Measurements from ENCODE around the gene POLDIP2. TPM values are rescaled to one million over a fixed set of nuclear protein-coding genes. Genes with fewer than 3 reads are reported as not detected.

POLDIP2 gene
- total RNA-seq, 1 donor from 2014 or later = 70.4 TPM

- H3K4me3 Mint-ChIP-seq (ENCODE audit: unreplicated experiment) = peak overlapping the region; percentile 84
- no peaks in the 10 kb centered on the region for H3K27me3 Mint-ChIP-seq (ENCODE audit: low read depth)
- no peaks in the 10 kb centered on the region for H3K36me3 Mint-ChIP-seq (ENCODE audit: low read depth)
- peak; percentile 59 for DNase-seq (ENCODE audit: low spot score)
- H3K4me1 Mint-ChIP-seq (ENCODE audit: low read depth) = peaks cover 21% of the 10 kb centered on the region
- H3K27ac Mint-ChIP-seq (ENCODE audit: unreplicated experiment) = no peak overlapping the region
- TF ChIP-seq, protein P1, sequence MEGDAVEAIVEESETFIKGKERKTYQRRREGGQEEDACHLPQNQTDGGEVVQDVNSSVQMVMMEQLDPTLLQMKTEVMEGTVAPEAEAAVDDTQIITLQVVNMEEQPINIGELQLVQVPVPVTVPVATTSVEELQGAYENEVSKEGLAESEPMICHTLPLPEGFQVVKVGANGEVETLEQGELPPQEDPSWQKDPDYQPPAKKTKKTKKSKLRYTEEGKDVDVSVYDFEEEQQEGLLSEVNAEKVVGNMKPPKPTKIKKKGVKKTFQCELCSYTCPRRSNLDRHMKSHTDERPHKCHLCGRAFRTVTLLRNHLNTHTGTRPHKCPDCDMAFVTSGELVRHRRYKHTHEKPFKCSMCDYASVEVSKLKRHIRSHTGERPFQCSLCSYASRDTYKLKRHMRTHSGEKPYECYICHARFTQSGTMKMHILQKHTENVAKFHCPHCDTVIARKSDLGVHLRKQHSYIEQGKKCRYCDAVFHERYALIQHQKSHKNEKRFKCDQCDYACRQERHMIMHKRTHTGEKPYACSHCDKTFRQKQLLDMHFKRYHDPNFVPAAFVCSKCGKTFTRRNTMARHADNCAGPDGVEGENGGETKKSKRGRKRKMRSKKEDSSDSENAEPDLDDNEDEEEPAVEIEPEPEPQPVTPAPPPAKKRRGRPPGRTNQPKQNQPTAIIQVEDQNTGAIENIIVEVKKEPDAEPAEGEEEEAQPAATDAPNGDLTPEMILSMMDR (IDR thresholded peaks at IDR 0.05) = no peak
- no peaks in the 10 kb centered on the region for H3K9me3 Mint-ChIP-seq (ENCODE audit: low read depth)
Measured at GRCh38 chr17:28404461-28404811, 47.1 kb upstream of the POLDIP2 start.

- DNase-seq (ENCODE audit: low spot score) = no peak
- no peak overlapping the region for H3K4me3 Mint-ChIP-seq (ENCODE audit: unreplicated experiment)
- TF ChIP-seq, protein P1 (IDR thresholded peaks at IDR 0.05) = no peak
- no peaks in the 10 kb centered on the region for H3K36me3 Mint-ChIP-seq (ENCODE audit: low read depth)
- H3K9me3 Mint-ChIP-seq (ENCODE audit: low read depth) = no peaks in the 10 kb centered on the region
- no peak overlapping the region for H3K27ac Mint-ChIP-seq (ENCODE audit: unreplicated experiment)
- peaks cover 21% of the 10 kb centered on the region for H3K4me1 Mint-ChIP-seq (ENCODE audit: low read depth)
- no peaks in the 10 kb centered on the region for H3K27me3 Mint-ChIP-seq (ENCODE audit: low read depth)
Measured at GRCh38 chr17:28404007-28404406, 46.7 kb upstream of the POLDIP2 start.

- Mint-ChIP-seq H3K27ac (ENCODE audit: unreplicated experiment) (no peak overlapping the region), H3K4me1 (ENCODE audit: low read depth) (peaks cover 23% of the 10 kb centered on the region), H3K27me3 (ENCODE audit: low read depth) (no peaks in the 10 kb centered on the region), H3K4me3 (ENCODE audit: unreplicated experiment) (no peak overlapping the region), H3K9me3 (ENCODE audit: low read depth) (no peaks in the 10 kb centered on the region), H3K36me3 (ENCODE audit: low read depth) (no peaks in the 10 kb centered on the region)
- TF ChIP-seq, protein P1 (IDR thresholded peaks at IDR 0.05) = no peak
- DNase-seq (ENCODE audit: low spot score) = peak; percentile 26
Measured at GRCh38 chr17:28402844-28403243, 45.5 kb upstream of the POLDIP2 start.

- no peaks in the 10 kb centered on the region for H3K36me3 Mint-ChIP-seq (ENCODE audit: low read depth)
- no peak overlapping the region for H3K4me3 Mint-ChIP-seq (ENCODE audit: unreplicated experiment)
- H3K27me3 Mint-ChIP-seq (ENCODE audit: low read depth) = no peaks in the 10 kb centered on the region
- H3K4me1 Mint-ChIP-seq (ENCODE audit: low read depth) = peaks cover 23% of the 10 kb centered on the region
- H3K27ac Mint-ChIP-seq (ENCODE audit: unreplicated experiment) = no peak overlapping the region
- TF ChIP-seq, protein P1 (IDR thresholded peaks at IDR 0.05) = no peak
- DNase-seq (ENCODE audit: low spot score) = peak; percentile 43
- no peaks in the 10 kb centered on the region for H3K9me3 Mint-ChIP-seq (ENCODE audit: low read depth)
Measured at GRCh38 chr17:28402224-28402630, 44.9 kb upstream of the POLDIP2 start.

- TF ChIP-seq, protein P1 (IDR thresholded peaks at IDR 0.05) = no peak
- Mint-ChIP-seq H3K27ac (ENCODE audit: unreplicated experiment) (no peak overlapping the region), H3K4me1 (ENCODE audit: low read depth) (peaks cover 12% of the 10 kb centered on the region), H3K9me3 (ENCODE audit: low read depth) (no peaks in the 10 kb centered on the region), H3K4me3 (ENCODE audit: unreplicated experiment) (no peak overlapping the region), H3K27me3 (ENCODE audit: low read depth) (no peaks in the 10 kb centered on the region), H3K36me3 (ENCODE audit: low read depth) (no peaks in the 10 kb centered on the region)
- peak; percentile 27 for DNase-seq (ENCODE audit: low spot score)
Measured at GRCh38 chr17:28399808-28400207, 42.5 kb upstream of the POLDIP2 start.
